IMR-90 (cell line): ENCODE data around the gene ZBTB44. TPM values are rescaled to one million over a fixed set of nuclear protein-coding genes. Genes with fewer than 3 reads are reported as not detected.

Experiments used
- ATAC-seq: fragments of 200-7000 bp; cut with Tn5 transposase; 2 replicates; pipeline ENCODE4 v1.9.1; 2020; ENCODE audit warnings: low read depth, mild to moderate bottlenecking, moderate library complexity
- BruUV-seq: library from RNA; stranded (reverse); fragments of 400-500 nt; replicated peaks from 2 replicates; lab custom pipeline; 2021; lab: Mats Ljungman, UMichigan
- CTCF ChIA-PET: fragments of 300-600 bp; formaldehyde crosslinking; extraction: SDS; loops from one replicate; lab custom pipeline; 2021; ENCODE audit warnings: antibody characterized with exemption; lab: Yijun Ruan, JAX
- POLR2A ChIA-PET: fragments of 300-600 bp; sonication (Branson Sonifier 250); formaldehyde crosslinking; loops from one replicate; lab custom pipeline; 2022; ENCODE audit warnings: antibody characterized with exemption; ENCODE audit not compliant: unreplicated experiment; lab: Charles Lee
- DNase-seq: peaks from one replicate; pipeline ENCODE4 v3.0.0; 2013
- H2AFZ ChIP-seq: replicated peaks from 2 replicates; pipeline ENCODE3; 2013; ENCODE audit warnings: low read length, mild to moderate bottlenecking; ENCODE audit not compliant: poor library complexity
- H2AK5ac ChIP-seq: 2 replicates; pipeline ENCODE4 v1.6.1; 2013; ENCODE audit warnings: low read depth, low read length, inconsistent platforms
- H2AK9ac ChIP-seq: replicated peaks from 2 replicates; pipeline ENCODE3; 2013; ENCODE audit warnings: mild to moderate bottlenecking, low read depth, low read length, moderate library complexity; ENCODE audit not compliant: poor library complexity
- H2BK120ac ChIP-seq: 2 replicates; pipeline ENCODE4 v1.6.1; 2013; ENCODE audit warnings: low read depth, low read length, inconsistent platforms
- H2BK15ac ChIP-seq: 3 replicates; pipeline ENCODE4 v1.6.1; 2013; ENCODE audit warnings: low read depth, low read length, inconsistent platforms
- H2BK20ac ChIP-seq: 2 replicates; pipeline ENCODE4 v1.6.1; 2013; ENCODE audit warnings: low read depth, mild to moderate bottlenecking, inconsistent platforms, low read length, moderate library complexity
- H2BK5ac ChIP-seq: 2 replicates; pipeline ENCODE4 v1.6.1; 2013; ENCODE audit warnings: mild to moderate bottlenecking, low read depth, low read length, inconsistent platforms; ENCODE audit not compliant: poor library complexity, severe bottlenecking
- H3K14ac ChIP-seq: replicated peaks from 2 replicates; pipeline ENCODE4 v1.6.1; 2013; ENCODE audit warnings: low read depth, low read length, inconsistent platforms
- H3K18ac ChIP-seq: 2 replicates; pipeline ENCODE4 v1.6.1; 2013; ENCODE audit warnings: low read depth, low read length, control low read depth
- H3K23ac ChIP-seq: 2 replicates; pipeline ENCODE4 v1.6.1; 2013; ENCODE audit warnings: low read depth, low read length, inconsistent platforms
- H3K27ac ChIP-seq: 2 replicates; pipeline ENCODE4 v1.5.1; 2013; ENCODE audit warnings: mild to moderate bottlenecking, control low read depth, low read length; ENCODE audit not compliant: insufficient read depth
- H3K27me3 ChIP-seq: 2 replicates; pipeline ENCODE4 v1.6.1; 2013; ENCODE audit warnings: low read length; ENCODE audit not compliant: control insufficient read depth, insufficient read depth
- H3K36me3 ChIP-seq: 2 replicates; pipeline ENCODE4 v1.6.1; 2013; ENCODE audit warnings: low read length, mixed read lengths; ENCODE audit not compliant: control insufficient read depth, insufficient read depth
- H3K4ac ChIP-seq: 2 replicates; pipeline ENCODE4 v1.6.1; 2013; ENCODE audit warnings: low read depth, low read length, inconsistent platforms
- H3K4me1 ChIP-seq: 2 replicates; pipeline ENCODE4 v1.6.1; 2013; ENCODE audit warnings: low read length, mixed read lengths; ENCODE audit not compliant: control insufficient read depth, insufficient read depth
- H3K4me2 ChIP-seq: 2 replicates; pipeline ENCODE4 v1.6.1; 2013; ENCODE audit warnings: low read depth, mild to moderate bottlenecking, control low read depth, low read length, moderate library complexity
- H3K4me3 ChIP-seq: 2 replicates; pipeline ENCODE4 v1.5.1; 2013; ENCODE audit warnings: low read depth, mild to moderate bottlenecking, control low read depth, low read length, moderate library complexity; ENCODE audit not compliant: insufficient read depth
- H3K56ac ChIP-seq: 2 replicates; pipeline ENCODE4 v1.6.1; 2013; ENCODE audit warnings: low read length, inconsistent platforms; ENCODE audit not compliant: insufficient read depth; ENCODE audit errors: extremely low read depth
- H3K79me1 ChIP-seq, 2 experiments: 2 replicates each; pipeline ENCODE4 v1.6.1; 2013; ENCODE audit warnings: low read length in 2 of 2, inconsistent platforms in 1 of 2, low read depth in 1 of 2
- H3K9ac ChIP-seq: 2 replicates; pipeline ENCODE4 v1.6.1; 2013; ENCODE audit warnings: low read depth, low read length, control low read depth
- H3K9me1 ChIP-seq: 2 replicates; pipeline ENCODE4 v1.6.1; 2013; ENCODE audit warnings: low read length, inconsistent platforms; ENCODE audit not compliant: insufficient read depth
- H3K9me3 ChIP-seq: 2 replicates; pipeline ENCODE4 v1.6.1; 2013; ENCODE audit warnings: low read length; ENCODE audit not compliant: control insufficient read depth, insufficient read depth
- H4K20me1 ChIP-seq: 2 replicates; pipeline ENCODE4 v1.6.1; 2013; ENCODE audit warnings: low read length, inconsistent platforms; ENCODE audit not compliant: insufficient read depth
- H4K5ac ChIP-seq: 2 replicates; pipeline ENCODE4 v1.6.1; 2013; ENCODE audit warnings: mild to moderate bottlenecking, low read depth, low read length, control low read depth
- H4K8ac ChIP-seq, 2 experiments: 2 replicates each; pipeline ENCODE4 v1.6.1; 2013; ENCODE audit warnings: low read depth in 2 of 2, low read length in 2 of 2, control low read depth in 1 of 2, inconsistent platforms in 1 of 2
- H4K91ac ChIP-seq: 2 replicates; pipeline ENCODE4 v1.6.1; 2013; ENCODE audit warnings: low read depth, low read length, inconsistent platforms; ENCODE audit not compliant: insufficient read depth
- CEBPB ChIP-seq: IDR thresholded peaks from 2 replicates; pipeline ENCODE4 v1.6.1; 2012; ENCODE audit warnings: low read depth, low read length, improper control_type of control experiment
- FOS ChIP-seq: fragments of 150-350 bp; IDR thresholded peaks from 2 replicates; pipeline ENCODE4 v1.6.1; 2016; ENCODE audit warnings: low read depth, low read length
- RCOR1 ChIP-seq: IDR thresholded peaks from 2 replicates; pipeline ENCODE4 v1.6.1; 2012; ENCODE audit warnings: mild to moderate bottlenecking, low read length, improper control_type of control experiment; ENCODE audit not compliant: insufficient replicate concordance
- WGBS, 2 experiments: methylation state at CpG; one replicate each; pipeline versions ENCODE4 v1.1.5 to v1.1.7; 2013; ENCODE audit warnings: missing lambda C conversion rate in 2 of 2; ENCODE audit not compliant: insufficient read length in 1 of 2; ENCODE audit errors: extremely low coverage in 2 of 2; 5-methylcytosine and 5-hydroxymethylcytosine counted together
- dilution Hi-C: fragments of 300-500 bp; cut with HindIII; formaldehyde crosslinking; loops from one replicate; pipeline ENCODE4 v1.14.3; 2018; ENCODE audit warnings: low sequenced_read_pairs; ENCODE audit not compliant: unreplicated experiment
- in situ Hi-C: fragments of 300-500 bp; cut with MboI; formaldehyde crosslinking; loops from 3 replicates; pipeline ENCODE4 v1.14.3; 2019; ENCODE audit warnings: low sequenced_read_pairs, inconsistent platforms, mixed read lengths
- intact Hi-C: fragments of 100-400 bp; cut with micrococcal nuclease; formaldehyde crosslinking; loops from 2 replicates; pipeline ENCODE4 v1.10.0; 2022
- polyA plus RNA-seq, 3 experiments: library from polyadenylated mRNA; depleted of rRNA; stranded (reverse); fragments of >200 nt; gene quantifications; 2 replicates each; pipeline ENCODE4 v1.2.3, GENCODE V29; 2012; ENCODE audit warnings: low replicate concordance in 1 of 3
- total RNA-seq: library from RNA; depleted of rRNA; stranded (reverse); fragments of >200 nt; gene quantifications from 2 replicates; pipeline ENCODE4 v1.2.3, GENCODE V29; 2012

The ZBTB44 gene
- total and polyA plus RNA-seq, 2 of the 4 experiments (the other 2 are of a cell fraction), result 6.9 to 23.3 TPM

GRCh38 chr11:130246738-130247137 is 68.0 kb downstream of the ZBTB44 start:
- no CpG with 5 or more reads among the region's 3 CpGs for WGBS, 2 experiments
- dilution Hi-C loops, result no loop called here

More at GRCh38 chr11:130246738-130247137, 68.0 kb downstream of the ZBTB44 start:
- Histone ChIP-seq H3K9ac (no peak overlapping the region), H4K20me1 (peaks cover 8% of the 10 kb centered on the region; the same call in 1 of the 2 replicates), H2BK15ac (no peak overlapping the region), H4K5ac (no peak overlapping the region), H3K36me3 (no peaks in the 10 kb centered on the region), H2BK20ac (no peak overlapping the region), H3K4ac (no peak overlapping the region), H2BK5ac (no peak overlapping the region), H3K27me3 (no peaks in the 10 kb centered on the region), H3K4me3 (no peak overlapping the region), H3K9me1 (no peaks in the 10 kb centered on the region; the same call in 1 of the 2 replicates), H2AK5ac (no peak overlapping the region), H3K56ac (no peak overlapping the region), H3K27ac (no peak overlapping the region; the same call in 1 of the 2 replicates), H3K23ac (no peak overlapping the region), H4K91ac (no peak overlapping the region), H2BK120ac (no peak overlapping the region), H3K9me3 (no peaks in the 10 kb centered on the region), H3K4me2 (no peak overlapping the region), H2AFZ (no peak overlapping the region), H3K4me1 (peaks cover 10% of the 10 kb centered on the region), H2AK9ac (no peak overlapping the region), H3K14ac (no peak overlapping the region), H3K18ac (no peak overlapping the region), H3K79me1 (peaks cover 5 to 20% of the 10 kb centered on the region in 2 experiments; a peak in 2 of 4 replicates), H4K8ac (no peak overlapping the region)
- in situ Hi-C loops (no loop called here), intact Hi-C loops (no loop called here)
- ATAC-seq, result peak; percentile 87
- peak; percentile 77 for DNase-seq
- CTCF ChIA-PET, result no interaction called here
- no TSS peak for BruUV-seq
- TF ChIP-seq CEBPB (peak; percentile 83), RCOR1 (no peak), FOS (peak; percentile 71)
- POLR2A ChIA-PET, result no interaction called here
